OCI-LY7 (cell line): ENCODE data around the gene TBC1D30. TPM values are rescaled to one million over a fixed set of nuclear protein-coding genes. Genes with fewer than 3 reads are reported as not detected.
"Not testable (repeated sequence)": the region's sequence is repeated elsewhere in the genome, so short reads cannot be mapped to it uniquely, and the experiment has no call there.

ENCODE experiments used
- BruUV-seq: library from RNA; stranded (reverse); fragments of 400-500 nt; replicated peaks from 2 replicates; lab custom pipeline; 2021; lab: Mats Ljungman, UMichigan
- CTCF ChIA-PET: fragments of 300-600 bp; sonication (Branson Sonifier 250); formaldehyde crosslinking; loops from one replicate; lab custom pipeline; 2022; ENCODE audit warnings: antibody characterized with exemption; ENCODE audit not compliant: unreplicated experiment; lab: Charles Lee
- POLR2A ChIA-PET: fragments of 300-600 bp; sonication (Branson Sonifier 250); formaldehyde crosslinking; loops from one replicate; lab custom pipeline; 2022; ENCODE audit warnings: antibody characterized with exemption; lab: Charles Lee
- DNase-seq: peaks from one replicate; pipeline ENCODE4 v3.0.0-alpha.2; 2015; ENCODE audit warnings: low spot score
- H2AFZ ChIP-seq: fragments of 200-600 bp; sonication (generic), shearing (Covaris generic); 2 replicates; pipeline ENCODE4 v1.6.1; 2014; ENCODE audit warnings: mild to moderate bottlenecking, antibody characterized with exemption, low read length, moderate library complexity
- H3K27ac ChIP-seq: fragments of 200-600 bp; sonication (generic); 2 replicates; pipeline ENCODE4 v1.5.1; 2014; ENCODE audit warnings: mixed run types, low read depth, mild to moderate bottlenecking, moderate library complexity, low read length, inconsistent platforms; ENCODE audit not compliant: poor library complexity, severe bottlenecking
- H3K36me3 ChIP-seq: fragments of 200-600 bp; sonication (generic); 2 replicates; pipeline ENCODE4 v1.6.1; 2014; ENCODE audit warnings: mild to moderate bottlenecking, antibody characterized with exemption, low read length, moderate library complexity, mixed read lengths; ENCODE audit not compliant: insufficient read depth
- H3K4me1 ChIP-seq: fragments of 200-600 bp; sonication (generic); 2 replicates; pipeline ENCODE4 v1.5.1; 2014; ENCODE audit warnings: mild to moderate bottlenecking, low read length; ENCODE audit not compliant: insufficient read depth, poor library complexity, severe bottlenecking
- H3K4me2 ChIP-seq: fragments of 200-600 bp; sonication (generic); 2 replicates; pipeline ENCODE4 v1.6.1; 2014; ENCODE audit warnings: mild to moderate bottlenecking, low read length
- H3K4me3 ChIP-seq: fragments of 200-600 bp; sonication (generic); 2 replicates; pipeline ENCODE4 v1.5.1; 2014; ENCODE audit warnings: mild to moderate bottlenecking, low read depth, low read length; ENCODE audit not compliant: poor library complexity, severe bottlenecking
- H3K79me2 ChIP-seq: fragments of 200-600 bp; sonication (generic); 2 replicates; pipeline ENCODE4 v1.6.1; 2016; ENCODE audit warnings: low read depth, mild to moderate bottlenecking, low read length, moderate library complexity, mixed read lengths; ENCODE audit not compliant: insufficient read depth
- H3K9me2 ChIP-seq: fragments of 200-600 bp; sonication (generic); 2 replicates; pipeline ENCODE4 v1.6.1; 2016; ENCODE audit warnings: mild to moderate bottlenecking, low read length, mixed read lengths; ENCODE audit not compliant: insufficient read depth
- H3K9me3 ChIP-seq: fragments of 200-600 bp; sonication (generic); 2 replicates; pipeline ENCODE4 v1.6.1; 2014; ENCODE audit warnings: mild to moderate bottlenecking, mixed run types, low read length, mixed read lengths
- H4K20me1 ChIP-seq: fragments of 200-600 bp; sonication (generic); 2 replicates; pipeline ENCODE4 v1.6.1; 2014; ENCODE audit warnings: mild to moderate bottlenecking, antibody characterized with exemption, low read length, moderate library complexity, mixed read lengths; ENCODE audit not compliant: insufficient read depth
- CTCF ChIP-seq: fragments of 200-600 bp; sonication (generic); conservative IDR thresholded peaks from 2 replicates; pipeline ENCODE4 v1.5.1; 2014; ENCODE audit warnings: mild to moderate bottlenecking, antibody characterized with exemption, low read length, moderate library complexity, mixed read lengths
- EZH2phosphoT487 ChIP-seq: fragments of 200-600 bp; sonication (generic); IDR thresholded peaks from 2 replicates; pipeline ENCODE4 v1.6.1; 2018; ENCODE audit warnings: low read depth, borderline replicate concordance, mild to moderate bottlenecking, mixed run types, antibody characterized with exemption, low read length, moderate library complexity, mixed read lengths
- intact Hi-C: fragments of 100-400 bp; cut with micrococcal nuclease; formaldehyde crosslinking; loops from one replicate; pipeline ENCODE4 v1.10.0; 2022; ENCODE audit not compliant: unreplicated experiment
- total RNA-seq, 2 experiments: library from RNA; depleted of rRNA in 1 of 2; stranded (reverse); fragments of >200 nt in 1 of 2; shearing (Covaris generic) in 1 of 2; gene quantifications; 2 replicates each; pipeline ENCODE4 v1.2.3, GENCODE V29; 2014 to 2022

Gene TBC1D30
- total RNA-seq, 2 experiments from 2014 or later, result 0.13 to 4.6 TPM

- no TSS peak for BruUV-seq
- Histone ChIP-seq H3K4me1 (no peaks in the 10 kb centered on the region), H3K4me2 (no peak overlapping the region), H3K79me2 (no peaks in the 10 kb centered on the region), H3K27ac (no peak overlapping the region), H3K4me3 (no peak overlapping the region), H3K36me3 (no peaks in the 10 kb centered on the region), H3K9me3 (no peaks in the 10 kb centered on the region), H3K9me2 (no peaks in the 10 kb centered on the region), H4K20me1 (no peaks in the 10 kb centered on the region), H2AFZ (no peak overlapping the region)
- no peak for DNase-seq
- ChIA-PET CTCF (no interaction called here), POLR2A (interaction anchor here (0.5 to 0.6 kb wide), 2 partner anchors 16 to 462 kb away, joined by 3 read pairs; no protein-coding TSS in a partner anchor)
- intact Hi-C loops, result no loop called here
- TF ChIP-seq CTCF, result no peak
- TF ChIP-seq EZH2phosphoT487, result no peak
Observed at GRCh38 chr12:64840949-64841717, 16.7 kb downstream of the TBC1D30 start.

DNA sequence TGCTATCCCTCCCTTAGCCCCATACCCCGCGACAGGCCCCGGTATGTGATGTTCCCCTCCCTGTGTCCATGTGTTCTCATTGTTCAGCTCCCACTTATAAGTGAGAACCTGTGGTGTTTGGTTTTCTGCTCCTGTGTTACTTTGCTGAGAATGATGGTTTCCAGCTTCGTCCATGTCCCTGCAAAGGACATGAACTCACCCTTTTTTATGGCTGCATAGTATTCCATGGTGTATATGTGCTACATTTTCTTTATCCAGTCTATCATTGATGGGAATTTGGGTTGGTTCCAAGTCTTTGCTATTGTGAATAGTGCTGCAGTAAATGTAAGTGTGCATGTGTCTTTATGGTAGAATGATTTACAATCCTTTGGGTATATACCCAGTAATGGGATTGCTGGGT is 24.0 kb downstream of the TBC1D30 start:
- H2AFZ ChIP-seq, BruUV-seq, intact Hi-C loops, H3K4me3 ChIP-seq, H3K79me2 ChIP-seq, H3K4me1 ChIP-seq, H3K9me3 ChIP-seq, CTCF ChIA-PET, H4K20me1 ChIP-seq, DNase-seq, H3K36me3 ChIP-seq, H3K27ac ChIP-seq, POLR2A ChIA-PET, H3K9me2 ChIP-seq, H3K4me2 ChIP-seq: not testable (repeated sequence)

GRCh38 chr12:64858882-64859605 is 34.6 kb downstream of the TBC1D30 start:
- H3K4me2 ChIP-seq, result no peak overlapping the region
- H4K20me1 ChIP-seq, result no peaks in the 10 kb centered on the region
- H3K27ac ChIP-seq, result no peak overlapping the region
- DNase-seq, result no peak
- TF ChIP-seq EZH2phosphoT487, result no peak
- TF ChIP-seq CTCF, result no peak
- no peaks in the 10 kb centered on the region for H3K4me1 ChIP-seq
- no peak overlapping the region for H2AFZ ChIP-seq
- no peak overlapping the region for H3K4me3 ChIP-seq
- H3K9me2 ChIP-seq, result no peaks in the 10 kb centered on the region
- no TSS peak for BruUV-seq
- POLR2A ChIA-PET, result no interaction called here
- no peaks in the 10 kb centered on the region for H3K79me2 ChIP-seq
- H3K36me3 ChIP-seq, result no peaks in the 10 kb centered on the region
- intact Hi-C loops, result no loop called here
- CTCF ChIA-PET, result no interaction called here
- no peaks in the 10 kb centered on the region for H3K9me3 ChIP-seq
